NCI-H460 (cell line): Measurements from ENCODE around the gene CYS1. TPM values are rescaled to one million over a fixed set of nuclear protein-coding genes. Genes with fewer than 3 reads are reported as not detected.
"Not testable (repeated sequence)": the region's sequence is repeated elsewhere in the genome, so short reads cannot be mapped to it uniquely, and the experiment has no call there.

Experiments used
- DNase-seq: peaks from one replicate; pipeline ENCODE4 v3.0.0-alpha.2; 2016; ENCODE audit warnings: low read depth; ENCODE audit errors: extremely low read depth
- total RNA-seq: library from RNA; depleted of rRNA; stranded (reverse); fragments of >200 nt; shearing (Covaris generic); gene quantifications from 2 replicates; pipeline ENCODE4 v1.2.3, GENCODE V29; 2014

Gene CYS1
- total RNA-seq, 1 experiment from 2014 or later: 0.22 TPM

- no peak for DNase-seq
Observed at GRCh38 chr2:10016001-10016801, 64.0 kb downstream of the CYS1 start.

- DNase-seq: not testable (repeated sequence)
Observed at GRCh38 chr2:10015376-10015989, 64.7 kb downstream of the CYS1 start.

GRCh38 chr2:10014418-10015190 is 65.6 kb downstream of the CYS1 start:
- no peak for DNase-seq

DNA sequence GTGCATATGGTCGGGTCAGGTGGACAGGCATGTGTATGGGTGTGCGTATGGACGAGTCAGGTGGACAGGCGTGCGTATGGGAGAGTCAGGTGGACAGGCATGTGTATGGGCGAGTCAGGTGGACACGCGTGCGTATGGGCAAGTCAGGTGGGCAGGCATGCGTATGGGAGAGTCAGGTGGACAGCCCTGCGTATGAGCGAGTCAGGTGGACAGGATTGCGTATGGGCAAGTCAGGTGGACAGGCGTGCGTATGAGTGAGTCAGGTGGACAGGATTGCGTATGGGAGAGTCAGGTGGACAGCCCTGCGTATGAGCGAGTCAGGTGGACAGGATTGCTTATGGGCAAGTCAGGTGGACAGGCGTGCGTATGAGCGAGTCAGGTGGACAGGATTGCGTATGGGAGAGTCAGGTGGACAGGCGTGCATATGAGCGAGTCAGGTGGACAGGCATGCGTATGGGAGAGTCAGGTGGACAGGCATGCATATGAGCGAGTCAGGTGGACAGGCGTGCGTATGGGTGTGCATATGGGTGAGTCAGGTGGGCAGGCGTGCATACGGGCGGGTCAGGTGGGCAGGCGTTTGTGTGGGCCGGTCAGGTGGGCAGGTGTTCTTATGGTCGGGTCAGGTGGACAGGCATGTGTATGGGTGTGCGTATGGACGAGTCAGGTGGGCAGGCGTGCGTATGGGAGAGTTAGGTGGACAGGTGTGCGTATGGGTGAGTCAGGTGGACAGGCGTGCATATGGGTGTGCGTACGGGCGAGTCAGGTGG is 66.4 kb downstream of the CYS1 start:
- not testable (repeated sequence) for DNase-seq

DNA sequence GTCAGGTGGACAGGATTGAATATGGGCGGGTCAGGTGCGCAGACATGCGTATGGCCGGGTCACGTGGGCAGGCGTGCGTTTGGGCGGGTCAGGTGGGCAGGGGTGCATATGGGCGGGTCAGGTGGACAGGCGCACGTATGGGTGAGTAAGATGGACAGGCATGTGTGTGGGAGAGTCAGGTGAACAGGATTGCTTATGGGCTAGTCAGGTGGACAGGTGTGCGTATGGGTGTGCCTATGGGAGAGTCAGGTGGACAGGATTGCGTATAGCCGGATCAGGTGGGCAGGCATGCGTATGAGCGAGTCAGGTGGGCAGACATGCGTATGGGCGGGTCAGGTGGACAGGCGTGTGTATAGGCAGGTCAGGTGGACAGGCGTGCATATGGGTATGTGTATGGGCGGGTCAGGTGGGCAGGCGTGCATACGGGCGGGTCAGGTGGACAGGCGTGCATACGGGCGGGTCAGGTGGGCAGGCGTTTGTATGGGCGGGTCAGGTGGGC is 67.2 kb downstream of the CYS1 start:
- no peak for DNase-seq

DNA sequence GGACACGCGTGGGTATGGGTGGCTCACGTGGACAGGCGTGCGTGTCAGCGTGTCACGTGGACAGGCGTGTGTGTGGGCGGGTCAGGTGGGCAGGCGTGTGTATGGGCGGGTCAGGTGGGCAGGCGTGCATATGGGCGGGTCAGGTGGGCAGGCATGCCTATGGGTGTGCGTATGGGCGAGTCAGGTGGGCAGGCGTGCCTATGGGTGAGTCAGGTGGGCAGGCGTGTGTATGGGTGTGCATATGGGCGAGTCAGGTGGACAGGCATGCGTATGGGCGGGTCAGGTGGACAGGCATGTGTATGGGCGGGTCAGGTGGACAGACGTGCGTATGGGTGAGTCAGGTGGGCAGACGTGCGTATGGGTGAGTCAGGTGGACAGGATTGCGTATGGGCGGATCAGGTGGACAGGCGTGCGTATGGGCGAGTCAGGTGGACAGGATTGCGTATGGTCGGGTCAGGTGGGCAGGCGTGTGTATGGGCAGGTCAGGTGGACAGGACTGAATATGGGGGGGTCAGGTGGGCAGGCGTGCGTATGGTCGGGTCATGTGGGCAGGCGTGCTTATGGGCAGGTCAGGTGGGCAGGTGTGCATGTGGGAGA is 67.7 kb downstream of the CYS1 start:
- DNase-seq: not testable (repeated sequence)

DNA sequence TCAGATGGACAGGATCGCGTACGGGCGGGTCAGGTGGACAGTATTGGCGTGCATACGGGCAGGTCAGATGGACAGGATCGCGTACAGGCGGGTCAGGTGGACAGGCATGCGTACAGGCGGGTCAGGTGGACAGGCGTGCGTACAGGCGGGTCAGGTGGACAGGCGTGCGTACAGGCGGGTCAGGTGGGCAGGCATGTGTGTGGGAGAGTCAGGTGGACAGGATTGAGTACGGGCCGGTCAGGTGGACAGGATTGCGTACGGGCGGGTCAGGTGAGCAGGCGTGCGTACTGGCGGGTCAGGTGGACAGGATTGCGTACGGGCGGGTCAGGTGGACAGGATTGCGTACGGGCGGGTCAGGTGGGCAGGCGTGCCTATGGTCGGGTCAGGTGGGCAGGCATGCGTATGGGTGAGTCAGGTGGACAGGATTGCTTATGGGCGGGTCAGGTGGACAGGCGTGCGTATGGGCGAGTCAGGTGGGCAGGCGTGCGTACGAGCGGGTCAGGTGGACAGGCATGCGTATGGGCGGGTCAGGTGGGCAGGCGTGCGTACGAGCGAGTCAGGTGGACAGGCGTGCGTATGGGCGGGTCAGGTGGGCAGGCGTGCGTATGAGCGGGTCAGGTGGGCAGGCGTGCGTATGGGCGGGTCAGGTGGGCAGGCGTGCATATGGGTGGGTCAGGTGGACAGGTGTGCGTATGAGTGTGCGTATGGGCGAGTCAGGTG is 68.4 kb downstream of the CYS1 start:
- not testable (repeated sequence) for DNase-seq

- DNase-seq: not testable (repeated sequence)
Observed at GRCh38 chr2:10010861-10011605, 69.2 kb downstream of the CYS1 start.

DNA sequence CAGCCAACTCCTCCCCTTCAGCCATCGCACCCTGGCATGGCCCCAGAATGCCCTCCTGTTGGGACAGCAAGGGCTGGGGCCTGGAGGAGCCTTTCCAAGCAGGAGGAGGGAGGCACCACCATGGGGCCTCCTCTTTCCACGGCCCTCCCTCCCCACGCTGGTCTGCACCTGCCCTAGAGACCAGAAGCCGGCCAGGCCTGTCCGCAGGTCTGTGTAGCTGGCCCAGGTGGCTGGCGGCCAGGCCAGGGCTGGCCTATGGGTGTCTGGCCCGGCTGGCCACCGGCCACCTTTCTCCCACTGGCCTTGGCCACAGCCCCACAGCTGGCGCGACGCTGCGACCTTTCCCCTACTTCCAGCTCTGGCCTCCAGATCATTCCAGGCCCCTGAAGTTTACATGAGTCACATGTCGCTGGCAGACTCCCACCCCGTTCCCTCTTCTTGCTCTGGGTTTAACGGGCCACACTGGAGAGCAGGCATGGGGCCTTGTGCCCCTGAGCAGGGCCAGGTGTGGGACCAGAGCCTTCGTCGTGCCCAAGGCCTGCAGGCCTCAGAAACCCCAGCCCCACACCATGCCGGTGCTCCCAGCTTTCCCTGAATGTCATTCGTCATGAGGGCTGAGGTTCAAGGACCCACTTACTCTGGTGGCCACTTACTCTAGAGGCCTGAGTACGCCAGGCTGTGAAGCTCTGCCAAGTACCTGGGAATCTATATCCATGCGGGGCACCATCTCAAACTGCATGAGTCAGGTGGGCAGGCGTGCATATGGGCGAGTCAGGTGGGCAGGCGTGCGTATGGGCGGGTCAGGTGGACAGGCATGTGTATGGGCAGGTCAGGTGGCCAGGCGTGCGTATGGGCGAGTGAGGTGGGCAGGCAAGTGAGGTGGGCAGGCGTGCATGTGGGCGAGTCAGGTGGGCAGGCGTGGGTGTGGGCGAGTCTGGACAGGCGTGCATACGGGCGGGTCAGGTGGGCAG is 70.1 kb downstream of the CYS1 start:
- no peak for DNase-seq

- DNase-seq: no peak
Observed at GRCh38 chr2:10009271-10009810, 70.9 kb downstream of the CYS1 start.

GRCh38 chr2:10008809-10009176 is 71.4 kb downstream of the CYS1 start:
- no peak for DNase-seq

- DNase-seq: no peak
Observed at GRCh38 chr2:10007921-10008808, 72.0 kb downstream of the CYS1 start.

GRCh38 chr2:10007435-10007834 is 72.8 kb downstream of the CYS1 start:
- DNase-seq: no peak
